HPDE6-E6E7 (cell line): ENCODE results near the gene PICALM.

Experiments used
- DNase-seq: peaks from one replicate; pipeline ENCODE4 v3.0.0; 2011; ENCODE audit warnings: missing footprints; ENCODE audit errors: extremely low spot score

The PICALM gene

DNA sequence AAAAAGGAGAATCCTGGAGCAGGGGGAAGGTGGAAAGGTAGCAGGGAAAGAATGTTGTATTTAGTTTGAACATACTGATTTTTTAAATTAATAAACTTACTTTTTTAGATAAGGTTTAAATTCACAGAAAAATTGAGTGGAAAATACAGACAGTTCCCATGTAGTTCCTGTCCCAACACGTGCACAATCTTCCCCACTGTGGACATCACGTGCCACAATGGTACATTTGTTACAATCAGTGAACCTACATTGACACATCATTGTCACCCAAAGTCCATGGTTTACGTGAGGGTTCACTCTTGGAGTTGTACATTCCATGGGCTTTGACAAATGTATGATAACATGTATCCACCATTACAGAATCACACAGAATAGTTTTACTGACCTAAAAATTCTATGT lies 10.5 kb upstream of the PICALM start:
- DNase-seq = no peak

- no peak for DNase-seq
These were observed 5.1 kb upstream of the PICALM start for GRCh38 chr11:86073948-86074347.

GRCh38 chr11:86072211-86072610 lies 3.3 kb upstream of the PICALM start:
- DNase-seq = no peak

DNA sequence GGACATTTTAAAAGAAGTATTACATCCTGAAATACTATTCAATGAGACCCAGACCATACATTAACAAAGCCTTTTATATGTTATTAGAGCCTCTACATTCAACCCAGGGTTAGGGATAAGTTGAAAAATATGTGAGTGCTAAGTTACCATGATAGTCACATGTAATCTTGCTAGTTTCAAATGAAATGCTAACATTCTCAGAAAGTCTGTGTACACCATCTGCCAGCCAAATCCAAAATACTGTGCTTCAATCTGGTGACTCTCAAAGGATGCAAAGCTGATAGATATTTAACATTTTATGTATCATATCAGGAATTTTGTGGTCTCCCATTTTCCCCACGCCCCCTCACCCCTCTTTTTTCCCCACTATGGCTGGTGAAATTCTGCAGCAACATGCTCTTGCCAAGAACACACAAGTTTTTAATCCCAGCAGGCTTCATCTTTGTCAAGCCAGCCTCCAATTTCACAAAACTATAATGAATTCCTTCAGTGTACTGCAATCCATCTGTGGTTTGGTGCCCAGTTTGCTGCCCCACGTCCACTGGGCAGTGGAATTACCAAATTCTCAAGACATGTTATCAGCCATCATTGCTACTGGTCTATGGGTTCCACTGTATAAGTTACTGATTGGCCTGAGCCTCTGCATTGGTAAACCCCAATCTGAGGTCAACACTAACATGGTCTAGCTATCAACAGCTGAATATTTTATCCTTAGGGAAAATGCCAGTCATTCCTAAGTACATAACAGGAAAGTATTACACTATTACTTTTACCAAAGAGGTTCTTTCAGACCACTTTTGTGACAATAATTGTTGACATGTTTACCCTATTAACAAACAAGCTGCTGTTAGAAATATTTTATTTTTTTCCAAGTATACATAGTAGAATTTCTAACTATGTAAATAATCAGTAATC lies 1.5 kb upstream of the PICALM start:
- DNase-seq = no peak

- DNase-seq = peak; percentile 80
These were observed 671 bp upstream of the PICALM start for GRCh38 chr11:86069408-86070101.

- DNase-seq = no peak
These were observed 579 bp downstream of the PICALM start for GRCh38 chr11:86068138-86068871.

DNA sequence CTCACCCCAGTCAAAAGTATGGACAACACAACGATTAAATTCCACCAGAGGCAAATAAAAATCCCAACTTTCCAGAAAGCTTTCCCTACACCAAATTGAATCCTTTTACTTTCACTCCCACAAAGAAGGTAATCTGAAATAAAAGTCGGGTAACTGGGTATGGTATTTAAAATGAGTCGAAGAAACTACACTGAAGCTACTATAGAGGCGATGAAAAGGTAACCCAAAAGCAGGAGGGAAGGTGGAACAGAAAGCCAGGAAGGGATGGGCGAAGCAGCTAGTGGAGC lies 1.1 kb downstream of the PICALM start:
- DNase-seq = no peak

DNA sequence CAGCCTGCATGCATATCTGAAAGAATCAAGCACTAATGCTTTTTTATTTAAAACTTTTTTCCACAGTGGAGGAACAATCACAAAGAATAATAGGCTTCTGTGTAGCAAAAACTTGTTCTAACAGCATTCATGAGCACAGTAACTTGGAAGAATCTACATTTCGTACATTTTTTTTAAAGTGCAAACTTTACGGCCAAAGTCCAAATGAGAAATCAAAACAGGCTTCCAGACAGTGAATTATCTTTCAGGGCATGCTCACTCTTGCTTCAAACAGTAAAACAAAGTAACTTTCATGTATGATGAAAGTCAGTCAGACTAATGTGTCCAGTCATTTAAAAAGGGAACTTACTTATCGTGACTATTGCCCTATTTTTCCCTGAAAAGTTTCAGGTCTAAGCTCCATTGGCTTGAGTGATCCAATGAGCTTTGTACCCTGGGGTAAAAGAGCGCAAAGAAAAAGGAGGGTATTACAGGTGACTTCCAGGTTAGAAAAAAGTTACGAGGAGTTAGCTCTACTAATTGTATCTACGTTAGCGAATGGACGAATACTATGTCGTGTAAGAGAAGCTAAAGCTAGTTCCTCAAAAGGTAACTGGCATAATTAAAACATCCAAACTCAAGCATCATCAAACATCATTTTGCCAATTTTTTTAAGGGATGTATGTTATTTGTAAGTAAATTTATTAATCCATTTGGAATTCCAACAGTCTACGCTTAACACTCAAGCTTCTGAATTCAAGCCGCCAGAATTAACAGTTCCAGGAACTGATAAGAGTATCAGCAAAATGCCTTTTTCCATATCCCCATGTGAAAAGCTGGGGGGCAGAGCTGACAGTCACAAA lies 1.7 kb downstream of the PICALM start:
- no peak for DNase-seq

DNA sequence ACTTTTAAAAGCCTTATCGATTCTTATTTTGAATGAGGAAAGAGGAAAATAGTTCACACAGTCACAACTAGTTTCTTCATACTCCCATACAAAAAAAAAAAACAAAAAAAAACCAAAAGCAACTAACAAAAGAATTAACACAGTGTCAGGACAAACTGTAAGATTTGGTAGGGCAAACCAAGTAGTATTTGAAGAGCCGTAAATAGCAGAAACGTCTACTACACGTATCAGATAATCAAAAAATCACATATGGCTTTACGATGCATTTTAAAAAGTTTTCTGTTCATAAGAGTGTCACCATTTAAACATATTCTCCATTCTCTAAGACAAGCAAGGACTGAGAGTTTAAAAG lies 2.3 kb downstream of the PICALM start:
- no peak for DNase-seq

- no peak for DNase-seq
These were observed 2.9 kb downstream of the PICALM start for GRCh38 chr11:86066033-86066432.

DNA sequence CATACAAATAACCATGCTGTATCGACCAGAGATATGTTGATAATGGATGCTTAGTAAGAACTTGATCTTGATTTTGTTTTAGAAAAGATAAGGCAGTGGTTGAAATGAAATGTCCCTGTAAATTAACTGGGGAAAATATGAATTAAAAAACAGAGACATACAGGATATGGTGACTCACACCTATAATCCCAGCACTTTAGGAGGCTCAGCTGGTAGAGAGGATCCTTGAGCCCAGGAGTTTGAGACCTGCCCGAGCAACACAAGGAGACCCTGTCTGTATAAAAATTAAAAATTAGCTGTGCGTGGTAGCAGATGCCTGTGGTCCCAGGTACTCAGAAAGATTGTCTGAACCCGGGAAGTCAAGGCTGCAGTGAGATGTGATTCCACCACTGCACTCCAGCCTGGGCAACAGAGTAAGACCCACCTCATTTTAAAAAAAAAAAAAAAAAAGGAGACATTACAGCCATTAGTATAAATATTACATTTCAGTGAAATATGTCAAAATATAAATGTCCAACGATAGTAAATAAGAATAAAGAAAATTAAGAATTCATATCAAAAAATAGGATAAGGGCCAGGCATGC lies 4.6 kb downstream of the PICALM start:
- DNase-seq = no peak

DNA sequence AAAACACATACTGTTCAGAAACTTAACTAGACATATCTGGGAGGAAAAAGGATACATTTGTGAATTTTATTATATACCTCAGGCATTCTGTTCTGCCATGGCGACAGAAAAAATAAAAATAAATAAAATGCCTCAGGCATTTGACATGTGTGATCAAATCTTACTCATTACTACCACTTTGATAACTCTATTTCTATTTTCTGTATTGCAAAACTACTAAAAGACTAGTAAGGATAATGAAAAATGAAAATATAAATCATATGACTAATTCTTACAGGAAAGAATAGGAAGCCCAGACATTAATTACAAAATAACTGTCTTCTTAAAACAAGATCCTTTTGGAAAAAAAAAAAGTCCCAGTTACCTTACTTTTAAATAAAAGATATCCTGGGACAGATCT lies 5.3 kb downstream of the PICALM start:
- DNase-seq = no peak

GRCh38 chr11:86062719-86063118 lies 6.2 kb downstream of the PICALM start:
- no peak for DNase-seq

GRCh38 chr11:86061483-86062205 lies 7.2 kb downstream of the PICALM start:
- no peak for DNase-seq

GRCh38 chr11:86060544-86060943 lies 8.3 kb downstream of the PICALM start:
- DNase-seq = no peak

DNA sequence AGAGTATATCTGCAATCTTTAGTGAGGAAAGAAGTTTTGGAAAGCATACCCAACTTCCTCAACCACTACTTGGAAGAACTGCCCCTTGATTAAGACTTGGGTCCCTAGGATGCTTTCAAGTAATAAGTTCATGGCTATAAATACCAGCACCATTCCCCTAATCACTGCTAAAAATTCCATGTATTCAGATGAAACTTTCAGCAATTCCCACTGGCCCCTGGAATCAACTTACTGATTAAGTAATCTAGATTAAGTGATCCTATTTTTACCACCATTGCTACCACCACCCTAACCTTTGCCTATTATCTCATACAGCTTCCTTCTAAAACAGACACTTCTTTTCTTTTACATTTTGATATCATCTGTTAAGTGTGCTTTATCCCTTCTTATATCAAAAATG lies 10.5 kb downstream of the PICALM start:
- no peak for DNase-seq

- DNase-seq = no peak
These were observed 12.5 kb downstream of the PICALM start for GRCh38 chr11:86056351-86056854.

DNA sequence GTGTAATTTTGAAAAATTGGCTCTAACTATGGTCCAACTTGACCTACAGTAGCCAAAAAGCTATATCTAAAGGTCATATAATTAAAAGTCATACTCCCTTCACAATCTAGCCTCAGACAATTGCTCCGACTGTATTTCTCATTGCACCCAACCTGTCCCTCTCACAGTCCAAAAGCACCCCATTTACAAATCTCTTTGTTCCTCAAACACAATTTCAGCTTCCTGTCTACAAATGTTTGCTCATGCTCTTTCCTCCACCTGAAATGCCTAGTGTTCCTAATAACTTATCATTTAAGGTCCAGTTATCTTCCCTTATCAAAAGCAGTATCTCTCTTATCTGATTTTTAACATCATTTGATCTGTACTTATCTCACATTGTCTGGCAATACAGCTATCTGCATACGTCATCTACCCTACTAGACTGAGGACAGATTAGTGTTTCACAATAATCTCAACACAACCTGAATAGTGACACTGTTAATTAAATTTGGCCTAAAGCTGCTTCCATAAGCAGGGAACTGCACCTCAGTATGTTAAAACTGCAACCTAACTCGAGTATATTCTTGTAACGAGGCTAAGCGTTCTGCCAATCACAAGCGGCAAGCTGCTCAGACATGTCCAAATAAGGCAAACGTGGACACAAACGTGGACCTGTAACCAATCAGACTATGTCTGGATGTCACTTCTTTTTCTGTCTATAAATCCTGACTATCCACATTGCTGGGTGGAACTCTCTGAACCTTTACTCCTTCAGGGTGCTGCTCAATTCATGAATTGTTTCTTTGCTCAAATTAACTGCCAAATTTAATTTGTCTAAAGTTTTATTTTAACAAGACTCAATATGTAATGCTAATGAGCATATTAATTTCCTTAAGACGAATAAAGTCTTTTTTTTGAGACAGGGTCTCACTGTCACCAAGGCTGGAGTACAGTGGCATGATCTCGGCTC lies 15.9 kb downstream of the PICALM start:
- no peak for DNase-seq

- no peak for DNase-seq
These were observed 18.6 kb downstream of the PICALM start for GRCh38 chr11:86050196-86050709.
